Spinal cord (tissue), 10 donors: ENCODE measurements around the gene SLC26A9. TPM values are rescaled to one million over a fixed set of nuclear protein-coding genes. Genes with fewer than 3 reads are reported as not detected.

Source experiments
- DNase-seq, 6 donors: peaks; one replicate each; pipeline versions ENCODE4 v3.0.0 to v3.0.0-alpha.2; 2013 to 2015; ENCODE audit warnings: low spot score in 6 of 6, low read depth in 4 of 6
- H3K27ac ChIP-seq: one replicate; pipeline ENCODE4 v1.5.1; 2013; ENCODE audit warnings: low read depth, low read length, control low read depth
- H3K27me3 ChIP-seq: one replicate; pipeline ENCODE4 v1.6.1; 2013; ENCODE audit warnings: low read length; ENCODE audit not compliant: control insufficient read depth, insufficient read depth
- H3K36me3 ChIP-seq: one replicate; pipeline ENCODE4 v1.6.1; 2013; ENCODE audit warnings: low read length; ENCODE audit not compliant: control insufficient read depth, insufficient read depth
- H3K4me1 ChIP-seq: one replicate; pipeline ENCODE4 v1.6.1; 2013; ENCODE audit warnings: low read length; ENCODE audit not compliant: control insufficient read depth, insufficient read depth
- H3K4me3 ChIP-seq: one replicate; pipeline ENCODE4 v1.5.1; 2013; ENCODE audit warnings: low read depth, low read length, control low read depth
- H3K9me3 ChIP-seq: one replicate; pipeline ENCODE4 v1.6.1; 2013; ENCODE audit warnings: low read length; ENCODE audit not compliant: control insufficient read depth, insufficient read depth
- WGBS: methylation state at CpG from one replicate; pipeline ENCODE4 v1.1.5; 2013; ENCODE audit warnings: missing lambda C conversion rate; ENCODE audit not compliant: insufficient coverage; 5-methylcytosine and 5-hydroxymethylcytosine counted together
- polyA plus RNA-seq, 2 donors: library from polyadenylated mRNA; unstranded; fragments of 120-200 nt; gene quantifications; one replicate each; pipeline ENCODE4 v1.2.1, GENCODE V29; 2013; ENCODE audit not compliant: insufficient read length in 2 of 2
- total RNA-seq, 2 donors: library from RNA; depleted of rRNA in 1 of 2; stranded (reverse); fragments of 120-200 nt in 1 of 2; fragments of >200 nt in 1 of 2; gene quantifications; one replicate each; pipeline versions ENCODE4 v1.2.3 to v1.2.4, GENCODE V29; 2013 to 2014
- donor health status: healthy.

Gene SLC26A9
- total and polyA plus RNA-seq, 4 donors = 0.06 to 0.30 (median 0.25) TPM

GRCh38 chr1:205974712-205975111, 31.5 kb upstream of the SLC26A9 start:
- Histone ChIP-seq H3K4me3 (no peak overlapping the region), H3K27me3 (no peaks in the 10 kb centered on the region), H3K36me3 (no peaks in the 10 kb centered on the region), H3K4me1 (peaks cover 20% of the 10 kb centered on the region), H3K9me3 (no peaks in the 10 kb centered on the region), H3K27ac (no peak overlapping the region)
- WGBS = 96% methylated on average over 3 of the region's 3 CpGs
- no peak for DNase-seq

- H3K27me3 ChIP-seq = no peaks in the 10 kb centered on the region
- H3K9me3 ChIP-seq = no peaks in the 10 kb centered on the region
- 98% methylated on average over 8 of the region's 8 CpGs for WGBS
- no peaks in the 10 kb centered on the region for H3K36me3 ChIP-seq
- H3K4me1 ChIP-seq = peaks cover 20% of the 10 kb centered on the region
- H3K4me3 ChIP-seq = no peak overlapping the region
- no peak overlapping the region for H3K27ac ChIP-seq
- no peak for DNase-seq
Measured at GRCh38 chr1:205973377-205974232, 30.3 kb upstream of the SLC26A9 start.

- H3K9me3 ChIP-seq = no peaks in the 10 kb centered on the region
- no peak overlapping the region for H3K4me3 ChIP-seq
- peaks cover 20% of the 10 kb centered on the region for H3K4me1 ChIP-seq
- 80% methylated on average over 11 of the region's 11 CpGs for WGBS
- H3K27ac ChIP-seq = no peak overlapping the region
- no peaks in the 10 kb centered on the region for H3K36me3 ChIP-seq
- DNase-seq = no peak
- H3K27me3 ChIP-seq = no peaks in the 10 kb centered on the region
Measured at GRCh38 chr1:205972491-205973168, 29.4 kb upstream of the SLC26A9 start.

GRCh38 chr1:205972081-205972480, 28.8 kb upstream of the SLC26A9 start:
- DNase-seq = no peak
- Histone ChIP-seq H3K36me3 (no peaks in the 10 kb centered on the region), H3K4me3 (no peak overlapping the region), H3K9me3 (no peaks in the 10 kb centered on the region), H3K27me3 (no peaks in the 10 kb centered on the region), H3K27ac (no peak overlapping the region), H3K4me1 (peaks cover 18% of the 10 kb centered on the region)
- WGBS = 62% methylated on average over 2 of the region's 4 CpGs

- WGBS = 89% methylated on average over 4 of the region's 4 CpGs
- H3K27ac ChIP-seq = no peak overlapping the region
- no peak overlapping the region for H3K4me3 ChIP-seq
- H3K27me3 ChIP-seq = no peaks in the 10 kb centered on the region
- no peaks in the 10 kb centered on the region for H3K9me3 ChIP-seq
- H3K36me3 ChIP-seq = no peaks in the 10 kb centered on the region
- peaks cover 8% of the 10 kb centered on the region for H3K4me1 ChIP-seq
- no peak for DNase-seq
Measured at GRCh38 chr1:205971082-205971481, 27.8 kb upstream of the SLC26A9 start.

GRCh38 chr1:205970486-205970885, 27.2 kb upstream of the SLC26A9 start:
- Histone ChIP-seq H3K27me3 (no peaks in the 10 kb centered on the region), H3K9me3 (no peaks in the 10 kb centered on the region), H3K36me3 (no peaks in the 10 kb centered on the region), H3K27ac (no peak overlapping the region), H3K4me1 (peaks cover 3% of the 10 kb centered on the region), H3K4me3 (no peak overlapping the region)
- no peak for DNase-seq
- no CpG with 5 or more reads among the region's 1 CpG for WGBS

- 86% methylated on average over 8 of the region's 8 CpGs for WGBS
Measured at GRCh38 chr1:205969229-205969628, 26.0 kb upstream of the SLC26A9 start.

GRCh38 chr1:205967554-205968335, 24.5 kb upstream of the SLC26A9 start:
- Histone ChIP-seq H3K36me3 (no peaks in the 10 kb centered on the region), H3K4me3 (no peak overlapping the region), H3K27ac (no peak overlapping the region), H3K27me3 (no peaks in the 10 kb centered on the region), H3K9me3 (no peaks in the 10 kb centered on the region), H3K4me1 (peaks cover 10% of the 10 kb centered on the region)
- peak in 1 of 6 donors; percentile 20 for DNase-seq
- 70% methylated on average over 3 of the region's 10 CpGs for WGBS

More at GRCh38 chr1:205969229-205969628, 26.0 kb upstream of the SLC26A9 start:
- no peak for DNase-seq
- no peak overlapping the region for H3K4me3 ChIP-seq
- no peaks in the 10 kb centered on the region for H3K9me3 ChIP-seq
- no peaks in the 10 kb centered on the region for H3K27me3 ChIP-seq
- peaks cover 10% of the 10 kb centered on the region for H3K4me1 ChIP-seq
- no peaks in the 10 kb centered on the region for H3K36me3 ChIP-seq
- H3K27ac ChIP-seq = no peak overlapping the region

GRCh38 chr1:205965036-205965884, 22.0 kb upstream of the SLC26A9 start:
- Histone ChIP-seq H3K27me3 (no peaks in the 10 kb centered on the region), H3K4me1 (peaks cover 15% of the 10 kb centered on the region), H3K27ac (no peak overlapping the region), H3K4me3 (no peak overlapping the region), H3K36me3 (no peaks in the 10 kb centered on the region), H3K9me3 (no peaks in the 10 kb centered on the region)
- peak in 1 of 6 donors; percentile 59 for DNase-seq
- 41% methylated on average over 4 of the region's 13 CpGs for WGBS
